Measurements from ENCODE around the gene NRF1.
A peak's percentile ranks its signal among the peaks of the same experiment; 100 is the strongest.
"Not testable (repeated sequence)": the region's sequence is repeated elsewhere in the genome, so short reads cannot be mapped to it uniquely, and the experiment has no call there.

Gene NRF1

DNA sequence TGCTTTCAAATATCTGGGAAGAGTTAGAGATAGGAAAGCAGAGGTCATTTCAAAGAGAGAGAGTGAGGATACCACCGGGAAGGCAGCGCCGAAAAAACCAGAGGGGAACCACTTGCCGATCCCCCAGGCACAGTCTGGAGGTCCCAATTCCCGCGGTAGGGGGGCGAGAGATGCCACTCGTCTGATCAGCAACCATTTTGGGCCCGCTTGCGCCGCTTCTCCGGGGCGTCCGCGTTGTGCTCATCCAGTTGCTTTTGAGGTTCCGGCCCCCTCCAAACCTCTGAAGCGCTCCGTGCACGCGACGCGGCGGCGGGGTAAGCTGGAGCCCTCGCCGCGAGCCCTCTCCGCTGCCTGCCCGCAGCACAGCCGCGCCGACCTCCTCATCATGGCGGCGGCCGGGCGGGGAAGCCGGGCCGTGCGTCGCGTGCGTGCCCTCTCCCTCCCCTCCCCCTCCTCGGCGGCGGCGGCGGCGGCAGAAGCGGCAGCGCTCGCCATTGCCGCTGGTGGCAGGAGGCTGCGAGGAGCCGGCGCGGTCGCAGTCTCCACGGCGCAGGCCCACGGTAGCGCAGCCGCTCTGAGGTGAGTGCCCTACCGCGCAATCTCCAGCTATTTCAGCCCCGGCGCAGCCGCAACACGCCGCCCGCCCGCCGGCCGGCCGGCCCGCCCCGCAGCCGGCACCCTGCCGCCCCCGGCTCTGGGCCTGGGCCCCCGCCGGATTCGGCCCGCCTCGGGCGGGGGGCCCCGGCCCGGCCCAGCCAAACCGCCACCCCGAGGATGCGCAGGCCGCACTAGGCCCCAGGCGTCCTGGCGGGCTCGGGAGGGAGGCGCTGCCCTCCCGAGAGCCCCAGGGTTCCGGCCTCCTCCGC, at the start of gene NRF1:
NRF1 (plus strand) TSS at position 475 of the 866 bp plus-strand sequence. CDS start 45,632 bp downstream, outside the sequence.
- peak; percentile 91 for DNase-seq

DNA sequence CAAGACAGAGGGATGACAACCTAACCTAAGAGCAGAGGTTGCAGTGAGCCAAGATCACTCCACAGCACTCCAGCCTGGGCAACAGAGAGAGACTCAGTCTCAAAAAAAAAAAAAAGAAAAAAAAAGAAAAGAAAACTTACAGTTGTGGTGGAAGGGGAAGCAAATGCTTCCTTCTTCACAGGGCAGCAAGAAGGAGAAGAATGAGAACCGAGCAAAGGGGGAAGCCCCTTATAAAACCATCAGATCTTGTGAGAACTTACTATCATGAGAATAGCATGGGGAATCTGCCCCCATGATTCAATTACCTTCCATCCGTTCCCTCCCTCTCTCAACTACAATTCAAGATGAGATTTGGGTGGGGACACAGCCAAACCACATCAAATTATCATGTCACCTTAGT, 45.2 kb upstream of the NRF1 start:
- DNase-seq = not testable (repeated sequence)

DNA sequence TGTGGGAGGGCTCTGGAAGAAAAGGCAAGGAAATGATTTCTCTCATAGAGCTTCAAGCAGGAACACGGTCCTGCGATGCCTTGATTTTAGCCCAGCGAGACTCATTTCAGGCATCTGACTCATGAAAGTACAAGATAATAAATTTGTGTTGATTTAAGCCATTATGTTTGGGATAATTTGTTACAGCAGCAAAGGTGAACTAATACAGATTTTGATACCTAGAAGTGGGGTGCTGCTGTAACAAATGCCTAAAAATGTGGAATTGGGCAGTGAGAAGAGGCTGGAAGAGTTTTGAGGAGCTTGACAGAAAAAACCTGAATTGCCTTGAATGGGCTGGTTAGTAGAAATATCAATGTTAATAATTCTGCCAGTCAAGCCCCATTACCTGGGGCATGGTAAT, 44.1 kb upstream of the NRF1 start:
- DNase-seq = no peak

DNA sequence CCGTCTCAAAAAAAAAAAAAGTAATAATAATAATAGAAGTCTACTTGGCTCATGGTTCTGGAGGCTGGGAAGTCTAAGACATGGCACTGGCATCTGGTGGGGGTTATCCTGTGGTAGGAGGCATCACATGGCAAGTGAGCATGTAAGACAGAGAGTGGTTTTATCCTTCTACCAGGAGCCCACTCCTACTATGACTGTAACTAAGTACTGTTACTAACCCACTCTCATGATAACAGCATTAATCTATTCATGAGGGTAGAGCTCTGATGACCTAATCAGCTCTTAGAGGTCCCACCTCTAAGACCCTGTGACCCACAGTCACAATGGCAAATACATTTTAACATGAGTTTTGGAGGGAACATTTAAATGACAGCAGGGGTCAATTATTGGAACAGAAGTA, 43.3 kb upstream of the NRF1 start:
- no peak for DNase-seq

DNA sequence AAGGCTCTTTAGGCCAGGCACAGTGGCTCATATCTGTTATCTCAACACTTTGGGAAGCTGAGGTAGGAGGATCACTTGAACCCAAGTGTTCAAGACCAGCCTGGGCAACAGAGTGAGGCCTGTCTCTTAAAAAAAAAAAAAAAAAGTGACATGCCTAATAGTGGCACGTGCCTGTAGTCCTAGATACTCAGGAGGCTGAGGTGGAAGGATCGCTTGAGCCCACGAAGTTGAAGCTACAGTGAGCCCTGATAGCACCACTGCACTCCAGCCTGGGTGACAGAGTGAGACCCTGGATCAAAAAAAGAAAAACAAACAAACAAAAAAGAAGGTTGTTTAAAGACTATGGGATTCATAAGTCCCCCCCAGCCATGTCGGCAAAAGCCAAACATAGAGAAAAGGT, 42.2 kb upstream of the NRF1 start:
- DNase-seq = no peak

DNA sequence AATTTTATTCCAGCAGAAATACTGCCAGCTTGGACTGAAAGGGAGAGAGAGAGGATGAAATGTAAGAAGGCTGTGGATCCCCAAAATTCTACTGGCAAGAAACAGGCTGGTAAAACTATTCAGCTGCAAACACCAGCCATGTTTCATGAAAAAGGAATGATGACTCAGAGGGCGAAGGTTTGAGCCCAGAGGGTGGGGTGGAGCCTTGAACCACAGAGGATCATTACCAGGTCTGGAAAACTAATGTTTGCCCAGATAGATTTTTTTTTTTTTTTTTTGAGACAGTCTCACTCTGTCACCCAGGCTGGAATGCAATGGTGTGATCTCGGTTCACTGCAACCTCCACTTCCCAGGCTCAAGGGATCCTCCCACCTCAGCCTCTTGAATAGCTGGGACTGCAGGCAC, 41.7 kb upstream of the NRF1 start:
- DNase-seq = no peak

DNA sequence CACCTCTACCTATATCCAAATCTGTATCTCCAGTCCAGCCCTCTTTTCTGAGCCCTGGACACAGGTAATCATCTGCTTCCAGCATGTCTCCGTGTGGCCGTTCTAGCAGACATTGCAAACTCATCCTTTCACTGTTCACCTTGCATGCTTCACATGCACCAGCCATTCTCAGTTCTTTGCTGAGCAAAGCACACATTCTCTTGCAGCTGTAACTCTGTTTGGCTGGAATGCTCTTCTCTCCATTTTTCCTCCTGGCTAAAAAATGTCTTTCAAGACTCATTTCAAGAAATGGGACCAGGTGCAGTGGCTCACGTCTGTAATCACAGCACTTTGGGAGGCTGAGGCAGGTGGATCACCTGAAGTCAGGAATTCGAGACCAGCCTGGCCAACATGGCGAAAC, 40.3 kb upstream of the NRF1 start:
- no peak for DNase-seq

DNA sequence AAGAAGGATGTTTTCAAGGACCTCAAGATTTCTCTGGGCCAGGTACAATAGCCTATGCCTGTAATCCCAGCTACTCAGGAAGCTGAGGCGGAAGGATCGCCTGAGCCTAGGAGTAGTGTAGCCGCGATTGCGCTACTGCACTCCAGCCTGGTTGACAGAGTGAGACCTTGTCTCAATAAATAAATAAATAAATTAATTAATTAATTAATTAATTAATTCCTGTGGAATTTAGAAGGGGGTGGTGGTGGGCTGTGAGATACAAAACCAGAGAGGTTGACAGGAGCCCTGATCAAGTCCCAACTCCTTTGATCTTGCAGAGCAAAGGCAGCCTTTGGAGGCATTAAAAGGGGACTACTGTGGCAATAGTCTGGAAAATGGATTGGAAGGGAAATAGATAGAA, 39.3 kb upstream of the NRF1 start:
- DNase-seq = no peak

DNA sequence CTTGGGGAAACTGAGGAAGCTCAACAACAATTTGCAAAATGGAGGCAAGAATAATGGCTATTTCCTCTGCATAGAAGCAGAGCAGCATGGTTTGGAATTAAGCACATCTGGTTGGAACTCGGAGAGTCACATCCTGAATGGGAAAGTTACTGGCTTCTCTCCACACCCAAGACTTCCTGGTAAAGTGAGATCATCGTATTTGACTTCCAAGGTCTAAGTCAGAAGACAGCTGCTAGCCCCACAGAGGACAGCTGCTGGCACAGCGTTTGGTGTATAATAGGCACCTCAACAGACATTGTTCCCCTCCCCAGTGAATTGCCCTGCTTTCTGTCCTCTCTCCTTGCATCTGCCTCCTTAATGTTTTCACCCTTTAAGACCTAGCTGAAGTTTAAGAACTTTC, 37.0 kb upstream of the NRF1 start:
- no peak for DNase-seq

DNA sequence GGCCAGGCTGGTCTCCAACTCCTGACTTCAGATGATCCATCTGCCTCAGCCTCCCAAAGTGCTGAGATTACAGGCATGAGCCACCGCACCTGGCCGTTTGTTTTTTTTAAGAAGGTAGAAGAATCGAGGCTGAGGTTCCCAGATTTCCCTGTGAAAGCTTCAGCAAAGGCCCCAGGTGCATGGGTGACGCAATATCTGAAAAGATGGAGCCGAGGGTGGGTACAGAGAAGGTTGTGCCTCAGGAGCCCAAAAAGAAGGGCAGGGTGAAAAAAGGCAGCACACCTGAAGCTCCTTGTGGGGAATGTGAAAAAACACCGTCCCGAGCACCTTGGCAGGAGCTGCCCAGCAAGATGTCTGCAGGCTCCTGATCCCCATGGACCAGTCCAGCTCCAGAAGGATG, 35.8 kb upstream of the NRF1 start:
- DNase-seq = no peak

DNA sequence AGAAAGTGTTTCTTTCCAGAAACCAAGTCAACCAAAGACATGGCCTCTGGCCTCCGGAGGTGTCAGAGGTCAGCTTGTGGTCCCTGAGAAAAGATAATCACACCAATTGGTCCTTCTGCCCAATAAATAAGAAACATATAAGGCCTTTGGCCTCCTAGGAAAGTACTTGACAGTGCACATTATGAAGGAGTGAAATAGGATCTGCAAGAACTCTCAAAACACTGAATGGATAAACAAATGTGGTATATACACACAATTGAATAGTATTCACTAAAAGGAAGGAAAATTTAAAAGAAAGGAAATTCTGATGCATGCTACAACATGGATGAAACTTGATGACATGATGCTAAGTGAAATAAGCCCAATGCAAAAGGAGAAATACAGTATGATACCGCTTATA, 35.4 kb upstream of the NRF1 start:
- no peak for DNase-seq

DNA sequence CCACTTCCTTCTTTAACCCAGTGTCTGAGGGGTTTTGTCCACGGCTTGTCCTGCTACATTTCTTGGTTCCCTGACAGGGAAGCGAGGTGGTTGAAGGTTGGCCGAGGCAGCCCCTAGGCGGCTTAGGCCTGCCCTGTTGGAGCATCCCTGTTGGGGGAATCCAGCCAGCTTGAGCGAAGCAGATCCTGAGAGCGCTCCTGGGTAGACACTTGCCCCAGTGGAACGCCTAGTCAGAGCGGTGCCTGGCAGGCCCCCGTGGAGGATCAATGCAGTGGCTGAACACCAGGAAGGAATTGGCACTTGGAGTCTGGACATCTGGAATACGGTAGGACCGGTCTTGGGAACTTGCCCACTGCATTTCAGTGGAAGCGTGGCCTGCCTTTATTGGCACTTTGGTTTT, 32.7 kb upstream of the NRF1 start:
- no peak for DNase-seq

DNA sequence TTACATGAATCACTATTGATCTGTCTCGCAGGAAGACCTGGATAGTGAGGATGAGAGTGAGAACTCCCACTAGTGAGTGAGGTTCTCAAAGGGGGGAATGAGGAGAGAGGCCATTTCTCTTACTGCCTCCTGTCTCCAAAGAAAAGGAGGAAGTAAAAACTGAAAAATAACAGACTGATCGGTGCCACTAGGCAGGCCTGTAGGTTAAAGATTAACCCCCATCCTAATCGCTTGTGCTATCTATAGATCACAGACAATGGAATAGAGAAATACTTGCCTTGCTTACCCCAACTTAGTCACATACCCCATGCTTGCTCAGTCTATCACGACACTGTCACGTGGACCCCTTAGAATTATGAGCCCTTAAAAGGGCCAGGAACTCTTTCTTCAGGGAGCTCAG, 25.3 kb upstream of the NRF1 start:
- not testable (repeated sequence) for DNase-seq

DNA sequence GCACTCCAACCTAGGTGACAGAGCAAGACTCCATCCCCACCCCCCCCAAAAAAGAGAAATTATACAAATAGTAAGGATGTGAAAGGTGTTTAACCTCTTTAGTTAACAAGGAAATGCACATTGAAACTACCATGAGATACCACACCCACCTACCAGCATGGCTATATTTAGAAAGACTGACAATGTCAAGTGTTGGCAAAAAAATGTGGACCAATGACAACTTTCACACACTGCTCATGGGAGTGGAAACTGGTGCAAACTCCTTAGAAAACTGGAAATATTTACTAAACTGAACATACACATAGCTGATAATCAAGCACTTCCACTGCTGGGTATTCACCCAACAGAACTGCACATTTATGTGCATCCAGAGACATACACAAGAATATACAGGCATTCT, 23.3 kb upstream of the NRF1 start:
- DNase-seq = no peak

DNA sequence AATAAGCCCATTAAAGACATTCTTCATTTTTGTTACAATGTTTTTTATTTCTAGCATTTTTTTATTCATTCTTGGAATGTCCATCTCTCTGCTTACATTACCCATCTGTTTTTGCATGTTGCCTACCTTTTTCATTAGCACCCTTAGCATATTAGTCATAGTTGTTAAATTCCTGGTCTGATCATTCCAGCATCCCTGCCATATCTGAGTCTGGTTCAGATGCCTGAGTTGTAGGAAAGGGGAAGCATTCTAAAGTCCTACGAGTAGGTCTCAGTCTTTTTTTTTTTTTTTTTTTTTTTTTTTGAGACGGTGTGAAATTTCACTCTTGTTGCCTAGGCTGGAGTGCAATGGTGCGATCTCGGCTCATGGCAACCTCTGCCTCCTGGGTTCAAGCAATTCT, 19.7 kb upstream of the NRF1 start:
- DNase-seq = no peak

DNA sequence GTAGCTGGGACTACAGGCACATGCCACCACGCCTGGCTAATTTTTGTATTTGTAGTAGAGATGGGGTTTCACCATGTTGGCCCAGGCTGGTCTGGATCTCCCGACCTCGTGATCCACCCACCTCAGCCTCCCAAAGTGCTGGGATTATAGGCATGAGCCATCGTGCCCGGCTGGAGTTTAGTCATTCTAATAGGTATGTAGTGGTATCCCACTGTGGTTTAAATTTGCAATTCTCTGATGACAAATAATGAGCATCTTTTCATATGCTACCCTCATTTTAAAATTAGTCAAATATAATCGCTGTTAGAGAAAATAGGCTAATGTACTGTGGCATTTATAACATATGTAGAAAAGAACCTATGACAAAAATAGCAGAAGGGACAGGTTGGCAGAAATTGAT, 15.1 kb upstream of the NRF1 start:
- not testable (repeated sequence) for DNase-seq

DNA sequence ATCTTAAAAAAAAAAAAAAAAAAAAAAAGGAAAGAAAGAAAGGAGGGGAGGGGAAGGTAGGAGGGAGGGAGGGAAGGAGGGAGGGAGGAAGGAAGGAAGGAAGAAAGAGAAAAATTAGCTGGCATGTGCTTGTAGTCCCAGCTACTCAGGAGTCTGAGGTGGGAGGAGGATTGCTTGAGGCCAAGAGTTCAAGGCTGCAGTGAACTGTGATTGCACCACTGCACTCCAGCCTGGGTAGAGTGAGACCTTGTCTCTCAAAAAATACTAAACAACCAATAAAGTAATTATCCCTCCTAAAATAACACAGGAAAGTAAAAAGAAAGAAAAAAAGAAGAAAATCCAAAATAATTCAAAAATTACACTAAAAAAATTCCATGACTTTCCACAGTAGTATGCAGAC, 13.8 kb upstream of the NRF1 start:
- DNase-seq = no peak

DNA sequence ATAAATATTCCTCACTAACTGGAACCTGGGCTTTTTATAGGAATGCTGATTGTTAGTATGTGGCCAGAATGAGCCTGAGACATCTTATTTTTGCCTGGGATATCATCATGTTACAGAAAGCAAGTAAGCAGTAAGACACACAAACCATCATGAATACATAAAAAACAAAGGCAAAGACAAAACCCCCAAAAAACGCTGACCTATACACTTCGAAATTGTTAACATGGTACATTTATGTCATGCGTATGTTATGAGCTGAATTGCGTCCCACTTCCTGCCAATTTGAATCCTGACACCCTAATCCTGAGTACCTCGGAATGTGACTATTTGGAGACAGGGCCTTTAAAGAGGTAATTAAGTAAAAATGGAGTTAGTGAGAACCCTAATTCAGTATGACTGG, 12.3 kb upstream of the NRF1 start:
- DNase-seq = no peak

DNA sequence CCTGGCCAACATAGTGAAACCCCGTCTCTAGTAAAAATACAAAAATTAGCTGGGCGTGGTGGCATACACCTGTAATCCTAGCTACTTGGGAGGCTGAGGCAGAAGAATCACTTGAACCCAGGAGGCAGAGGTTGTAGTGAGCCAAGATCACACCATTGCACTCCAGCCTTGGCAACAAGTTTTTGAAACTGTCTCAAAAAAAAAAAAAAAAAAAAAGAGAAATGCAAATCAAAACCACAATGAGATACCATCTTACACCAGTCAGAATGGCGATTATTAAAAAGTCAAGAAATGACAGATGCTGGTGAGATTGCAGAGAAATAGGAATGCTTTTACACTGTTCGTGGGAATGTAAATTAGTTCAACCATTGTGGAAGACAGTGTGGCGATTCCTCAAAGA, 7.9 kb upstream of the NRF1 start:
- not testable (repeated sequence) for DNase-seq

DNA sequence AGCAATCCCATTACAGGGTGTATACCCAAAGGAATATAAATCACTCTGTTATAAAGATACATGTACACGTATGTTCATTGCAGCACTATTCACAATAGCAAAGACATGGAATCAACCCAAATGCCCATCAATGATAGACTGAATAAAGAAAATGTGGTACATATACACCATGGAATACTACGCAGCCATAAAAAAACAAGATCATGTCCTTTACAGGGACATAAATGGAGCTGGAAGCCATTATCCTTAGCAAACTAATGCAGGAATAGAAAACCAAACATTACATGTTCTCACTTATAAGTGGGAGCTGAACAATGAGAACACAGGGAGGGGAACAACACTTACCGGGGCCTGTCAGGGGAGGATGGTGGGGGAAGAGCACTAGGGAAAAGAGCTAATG, 7.5 kb upstream of the NRF1 start:
- DNase-seq = not testable (repeated sequence)

DNA sequence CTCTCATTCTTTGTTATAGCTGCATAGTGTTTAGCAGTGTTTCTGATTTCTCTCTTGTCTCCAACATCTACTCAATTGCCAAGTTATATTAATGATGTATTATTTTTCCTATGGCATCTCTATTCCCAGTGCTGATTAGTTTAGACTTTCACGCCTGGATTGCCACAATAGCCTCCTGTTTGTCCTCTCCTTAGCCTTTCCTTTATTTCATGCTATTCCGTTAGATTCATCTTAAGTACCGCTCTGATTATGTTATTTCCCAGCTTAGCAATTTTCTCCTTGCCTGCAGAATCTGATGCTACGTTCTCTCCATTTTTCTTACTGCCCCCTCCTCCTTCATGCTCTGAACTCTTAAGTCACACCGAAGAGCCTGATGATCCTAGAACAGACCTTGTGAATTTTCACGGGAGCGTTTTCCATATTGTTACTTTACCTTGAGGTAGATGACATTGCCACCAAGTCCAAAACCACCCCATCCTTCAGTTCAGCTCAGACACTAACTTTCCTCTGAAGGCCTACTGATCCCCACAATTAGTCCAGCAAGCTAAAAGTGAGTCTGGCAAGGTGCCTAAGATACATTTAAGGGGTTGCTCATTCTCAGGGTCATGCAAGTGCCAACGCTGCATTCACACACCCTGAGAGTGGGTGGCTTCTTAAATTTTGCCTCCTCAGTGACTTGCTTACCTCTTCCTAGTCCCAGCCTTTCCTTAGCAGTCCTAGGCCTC, 6.6 kb upstream of the NRF1 start:
- no peak for DNase-seq

DNA sequence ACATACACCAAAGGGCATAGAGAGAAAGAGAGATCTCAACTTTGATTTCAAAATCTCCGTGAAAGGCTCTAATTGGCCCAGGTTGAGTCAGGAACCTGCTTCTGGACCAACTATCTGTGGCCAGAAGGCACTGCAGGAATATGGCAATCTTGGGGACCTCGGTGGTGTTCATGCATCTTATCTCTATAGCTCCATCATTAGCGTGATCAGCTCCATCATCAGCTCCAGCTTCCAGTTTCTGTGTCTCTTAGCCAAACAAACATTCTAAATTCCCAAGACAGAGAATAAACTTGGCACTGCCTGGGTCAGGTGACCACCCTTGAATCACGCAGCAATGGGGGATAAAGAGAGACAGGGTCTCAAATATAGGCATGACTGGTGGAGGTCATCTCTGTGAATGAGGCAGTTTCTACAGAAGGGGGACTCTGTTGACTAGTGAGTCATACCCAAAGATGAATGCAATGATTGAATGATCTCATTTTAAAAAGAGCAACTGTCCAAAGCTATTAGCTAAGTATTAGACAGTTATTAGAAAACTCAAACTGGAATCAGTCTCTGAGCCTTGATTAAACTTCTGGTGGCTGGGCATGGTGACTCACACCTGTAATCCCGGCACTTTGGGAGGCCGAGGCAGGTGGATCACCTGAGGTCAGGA, 5.4 kb upstream of the NRF1 start:
- no peak for DNase-seq

DNA sequence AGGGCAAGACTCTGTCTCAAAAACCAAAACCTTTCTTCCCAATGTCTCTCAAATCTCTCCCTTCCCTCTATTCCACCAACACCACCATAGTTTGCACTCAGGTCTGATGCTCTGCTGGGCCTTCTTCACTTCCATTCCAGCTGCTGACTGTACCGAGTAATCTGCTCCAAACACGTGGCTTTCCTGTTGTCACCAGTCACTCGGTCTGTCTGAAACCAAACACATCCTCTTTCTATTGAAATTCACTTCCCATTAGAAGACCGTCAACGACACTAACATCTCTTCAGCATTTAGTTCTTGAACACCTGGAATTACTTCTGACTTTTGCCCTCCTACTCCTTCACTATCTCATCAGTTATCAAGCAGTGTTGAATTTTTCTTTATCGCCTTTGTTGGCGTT, 4.7 kb upstream of the NRF1 start:
- DNase-seq = peak; percentile 51
